ENCODE data around the gene ARID4B. TPM values are rescaled to one million over a fixed set of nuclear protein-coding genes. Genes with fewer than 3 reads are reported as not detected.

ARID4B gene
- total and polyA plus RNA-seq, 2 of the 13 experiments (the other 11 are each of a cell fraction or from before 2014, with no cell fraction given): 9.7 to 24.6 TPM

DNA sequence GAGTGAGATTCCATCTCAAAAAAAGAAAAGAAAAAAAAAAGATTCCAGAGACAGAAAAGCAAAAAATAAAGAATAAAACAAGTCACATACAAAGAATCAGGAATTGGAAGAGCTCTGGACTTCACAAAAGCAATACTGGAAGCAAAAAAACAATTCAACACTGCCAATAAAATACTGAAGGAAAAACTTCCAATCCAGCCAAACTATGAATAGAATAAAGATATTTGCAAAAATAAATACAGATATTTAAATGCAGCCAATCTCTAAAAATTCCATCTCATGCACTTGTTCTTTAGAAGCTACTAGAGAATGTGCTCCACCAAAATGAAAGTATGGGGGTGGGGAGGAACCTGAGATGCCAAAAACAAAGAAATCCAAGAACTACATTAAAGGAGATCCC is 137.5 kb downstream of the ARID4B start:
- H2AFZ ChIP-seq (ENCODE audit: low read length): no peak overlapping the region
- no peaks in the 10 kb centered on the region for H3K79me2 ChIP-seq (ENCODE audit: insufficient read depth, low read length)
- no peaks in the 10 kb centered on the region for H4K20me1 ChIP-seq (ENCODE audit: insufficient read depth, low read length)
- H3K36me3 ChIP-seq (replicated peaks in 1 of 2; ENCODE audit: control insufficient read depth in 1 of 2, insufficient read depth in 2 of 2, low read length in 2 of 2): peaks cover 8 to 36% of the 10 kb centered on the region in 2 experiments; a peak in 4 of 5 replicates
- no peak overlapping the region for H3K27ac ChIP-seq (ENCODE audit: extremely low read length, insufficient read depth, low read length)
- H3K27me3 ChIP-seq (ENCODE audit: control insufficient read depth in 1 of 2, insufficient read depth in 2 of 2, low read length in 2 of 2): no peaks in the 10 kb centered on the region
- ChIA-PET CTCF (ENCODE audit: low intra/inter-chr PET ratio, low total read pairs) (no interaction called here), POLR2A (no interaction called here)
- H3K4me1 ChIP-seq (ENCODE audit: insufficient read depth, low read length): no peaks in the 10 kb centered on the region
- BruUV-seq (replicated peaks): no TSS peak
- TF ChIP-seq, protein P1, sequence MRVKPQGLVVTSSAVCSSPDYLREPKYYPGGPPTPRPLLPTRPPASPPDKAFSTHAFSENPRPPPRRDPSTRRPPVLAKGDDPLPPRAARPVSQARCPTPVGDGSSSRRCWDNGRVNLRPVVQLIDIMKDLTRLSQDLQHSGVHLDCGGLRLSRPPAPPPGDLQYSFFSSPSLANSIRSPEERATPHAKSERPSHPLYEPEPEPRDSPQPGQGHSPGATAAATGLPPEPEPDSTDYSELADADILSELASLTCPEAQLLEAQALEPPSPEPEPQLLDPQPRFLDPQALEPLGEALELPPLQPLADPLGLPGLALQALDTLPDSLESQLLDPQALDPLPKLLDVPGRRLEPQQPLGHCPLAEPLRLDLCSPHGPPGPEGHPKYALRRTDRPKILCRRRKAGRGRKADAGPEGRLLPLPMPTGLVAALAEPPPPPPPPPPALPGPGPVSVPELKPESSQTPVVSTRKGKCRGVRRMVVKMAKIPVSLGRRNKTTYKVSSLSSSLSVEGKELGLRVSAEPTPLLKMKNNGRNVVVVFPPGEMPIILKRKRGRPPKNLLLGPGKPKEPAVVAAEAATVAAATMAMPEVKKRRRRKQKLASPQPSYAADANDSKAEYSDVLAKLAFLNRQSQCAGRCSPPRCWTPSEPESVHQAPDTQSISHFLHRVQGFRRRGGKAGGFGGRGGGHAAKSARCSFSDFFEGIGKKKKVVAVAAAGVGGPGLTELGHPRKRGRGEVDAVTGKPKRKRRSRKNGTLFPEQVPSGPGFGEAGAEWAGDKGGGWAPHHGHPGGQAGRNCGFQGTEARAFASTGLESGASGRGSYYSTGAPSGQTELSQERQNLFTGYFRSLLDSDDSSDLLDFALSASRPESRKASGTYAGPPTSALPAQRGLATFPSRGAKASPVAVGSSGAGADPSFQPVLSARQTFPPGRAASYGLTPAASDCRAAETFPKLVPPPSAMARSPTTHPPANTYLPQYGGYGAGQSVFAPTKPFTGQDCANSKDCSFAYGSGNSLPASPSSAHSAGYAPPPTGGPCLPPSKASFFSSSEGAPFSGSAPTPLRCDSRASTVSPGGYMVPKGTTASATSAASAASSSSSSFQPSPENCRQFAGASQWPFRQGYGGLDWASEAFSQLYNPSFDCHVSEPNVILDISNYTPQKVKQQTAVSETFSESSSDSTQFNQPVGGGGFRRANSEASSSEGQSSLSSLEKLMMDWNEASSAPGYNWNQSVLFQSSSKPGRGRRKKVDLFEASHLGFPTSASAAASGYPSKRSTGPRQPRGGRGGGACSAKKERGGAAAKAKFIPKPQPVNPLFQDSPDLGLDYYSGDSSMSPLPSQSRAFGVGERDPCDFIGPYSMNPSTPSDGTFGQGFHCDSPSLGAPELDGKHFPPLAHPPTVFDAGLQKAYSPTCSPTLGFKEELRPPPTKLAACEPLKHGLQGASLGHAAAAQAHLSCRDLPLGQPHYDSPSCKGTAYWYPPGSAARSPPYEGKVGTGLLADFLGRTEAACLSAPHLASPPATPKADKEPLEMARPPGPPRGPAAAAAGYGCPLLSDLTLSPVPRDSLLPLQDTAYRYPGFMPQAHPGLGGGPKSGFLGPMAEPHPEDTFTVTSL (CRISPR knock-in tag; IDR thresholded peaks at IDR 0.05; ENCODE audit: borderline replicate concordance): no peak
- TF ChIP-seq, protein P2, sequence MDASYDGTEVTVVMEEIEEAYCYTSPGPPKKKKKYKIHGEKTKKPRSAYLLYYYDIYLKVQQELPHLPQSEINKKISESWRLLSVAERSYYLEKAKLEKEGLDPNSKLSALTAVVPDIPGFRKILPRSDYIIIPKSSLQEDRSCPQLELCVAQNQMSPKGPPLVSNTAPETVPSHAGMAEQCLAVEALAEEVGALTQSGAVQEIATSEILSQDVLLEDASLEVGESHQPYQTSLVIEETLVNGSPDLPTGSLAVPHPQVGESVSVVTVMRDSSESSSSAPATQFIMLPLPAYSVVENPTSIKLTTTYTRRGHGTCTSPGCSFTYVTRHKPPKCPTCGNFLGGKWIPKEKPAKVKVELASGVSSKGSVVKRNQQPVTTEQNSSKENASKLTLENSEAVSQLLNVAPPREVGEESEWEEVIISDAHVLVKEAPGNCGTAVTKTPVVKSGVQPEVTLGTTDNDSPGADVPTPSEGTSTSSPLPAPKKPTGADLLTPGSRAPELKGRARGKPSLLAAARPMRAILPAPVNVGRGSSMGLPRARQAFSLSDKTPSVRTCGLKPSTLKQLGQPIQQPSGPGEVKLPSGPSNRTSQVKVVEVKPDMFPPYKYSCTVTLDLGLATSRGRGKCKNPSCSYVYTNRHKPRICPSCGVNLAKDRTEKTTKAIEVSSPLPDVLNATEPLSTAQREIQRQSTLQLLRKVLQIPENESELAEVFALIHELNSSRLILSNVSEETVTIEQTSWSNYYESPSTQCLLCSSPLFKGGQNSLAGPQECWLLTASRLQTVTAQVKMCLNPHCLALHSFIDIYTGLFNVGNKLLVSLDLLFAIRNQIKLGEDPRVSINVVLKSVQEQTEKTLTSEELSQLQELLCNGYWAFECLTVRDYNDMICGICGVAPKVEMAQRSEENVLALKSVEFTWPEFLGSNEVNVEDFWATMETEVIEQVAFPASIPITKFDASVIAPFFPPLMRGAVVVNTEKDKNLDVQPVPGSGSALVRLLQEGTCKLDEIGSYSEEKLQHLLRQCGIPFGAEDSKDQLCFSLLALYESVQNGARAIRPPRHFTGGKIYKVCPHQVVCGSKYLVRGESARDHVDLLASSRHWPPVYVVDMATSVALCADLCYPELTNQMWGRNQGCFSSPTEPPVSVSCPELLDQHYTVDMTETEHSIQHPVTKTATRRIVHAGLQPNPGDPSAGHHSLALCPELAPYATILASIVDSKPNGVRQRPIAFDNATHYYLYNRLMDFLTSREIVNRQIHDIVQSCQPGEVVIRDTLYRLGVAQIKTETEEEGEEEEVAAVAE (CRISPR knock-in tag; IDR thresholded peaks at IDR 0.05; ENCODE audit: borderline replicate concordance): no peak
- no peak for TF ChIP-seq PAX8 (CRISPR knock-in tag; IDR thresholded peaks at IDR 0.05; ENCODE audit: borderline replicate concordance)
- no peak for TF ChIP-seq ZFY (CRISPR knock-in tag; IDR thresholded peaks at IDR 0.05)
- TF ChIP-seq, protein P3, sequence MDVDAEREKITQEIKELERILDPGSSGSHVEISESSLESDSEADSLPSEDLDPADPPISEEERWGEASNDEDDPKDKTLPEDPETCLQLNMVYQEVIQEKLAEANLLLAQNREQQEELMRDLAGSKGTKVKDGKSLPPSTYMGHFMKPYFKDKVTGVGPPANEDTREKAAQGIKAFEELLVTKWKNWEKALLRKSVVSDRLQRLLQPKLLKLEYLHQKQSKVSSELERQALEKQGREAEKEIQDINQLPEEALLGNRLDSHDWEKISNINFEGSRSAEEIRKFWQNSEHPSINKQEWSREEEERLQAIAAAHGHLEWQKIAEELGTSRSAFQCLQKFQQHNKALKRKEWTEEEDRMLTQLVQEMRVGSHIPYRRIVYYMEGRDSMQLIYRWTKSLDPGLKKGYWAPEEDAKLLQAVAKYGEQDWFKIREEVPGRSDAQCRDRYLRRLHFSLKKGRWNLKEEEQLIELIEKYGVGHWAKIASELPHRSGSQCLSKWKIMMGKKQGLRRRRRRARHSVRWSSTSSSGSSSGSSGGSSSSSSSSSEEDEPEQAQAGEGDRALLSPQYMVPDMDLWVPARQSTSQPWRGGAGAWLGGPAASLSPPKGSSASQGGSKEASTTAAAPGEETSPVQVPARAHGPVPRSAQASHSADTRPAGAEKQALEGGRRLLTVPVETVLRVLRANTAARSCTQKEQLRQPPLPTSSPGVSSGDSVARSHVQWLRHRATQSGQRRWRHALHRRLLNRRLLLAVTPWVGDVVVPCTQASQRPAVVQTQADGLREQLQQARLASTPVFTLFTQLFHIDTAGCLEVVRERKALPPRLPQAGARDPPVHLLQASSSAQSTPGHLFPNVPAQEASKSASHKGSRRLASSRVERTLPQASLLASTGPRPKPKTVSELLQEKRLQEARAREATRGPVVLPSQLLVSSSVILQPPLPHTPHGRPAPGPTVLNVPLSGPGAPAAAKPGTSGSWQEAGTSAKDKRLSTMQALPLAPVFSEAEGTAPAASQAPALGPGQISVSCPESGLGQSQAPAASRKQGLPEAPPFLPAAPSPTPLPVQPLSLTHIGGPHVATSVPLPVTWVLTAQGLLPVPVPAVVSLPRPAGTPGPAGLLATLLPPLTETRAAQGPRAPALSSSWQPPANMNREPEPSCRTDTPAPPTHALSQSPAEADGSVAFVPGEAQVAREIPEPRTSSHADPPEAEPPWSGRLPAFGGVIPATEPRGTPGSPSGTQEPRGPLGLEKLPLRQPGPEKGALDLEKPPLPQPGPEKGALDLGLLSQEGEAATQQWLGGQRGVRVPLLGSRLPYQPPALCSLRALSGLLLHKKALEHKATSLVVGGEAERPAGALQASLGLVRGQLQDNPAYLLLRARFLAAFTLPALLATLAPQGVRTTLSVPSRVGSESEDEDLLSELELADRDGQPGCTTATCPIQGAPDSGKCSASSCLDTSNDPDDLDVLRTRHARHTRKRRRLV (CRISPR knock-in tag; IDR thresholded peaks at IDR 0.05): no peak
- in situ Hi-C loops (cut with HindIII; ENCODE audit: extremely low pct_ligation_motif_present, low pct_unique_long_range_greater_than_20kb) (no loop called here), intact Hi-C loops (cut with micrococcal nuclease; ENCODE audit: unreplicated experiment) (no loop called here)
- H3K4me3 ChIP-seq (replicated peaks in 1 of 3; ENCODE audit: insufficient read depth in 1 of 3, low read depth in 2 of 3, low read length in 3 of 3): no peak overlapping the region
- no peaks in the 10 kb centered on the region for H3K9me3 ChIP-seq (ENCODE audit: low read length)
- ATAC-seq (no peak), DNase-seq (ENCODE audit: low spot score) (no peak), FAIRE-seq (no peak)
- no peak overlapping the region for H3K4me2 ChIP-seq (ENCODE audit: low read depth, low read length)
- no peak overlapping the region for H3K9ac ChIP-seq (ENCODE audit: insufficient read depth, low read depth, low read length)

Data from HepG2 (cell line).